HEK293 (cell line): ENCODE measurements around the gene PLEKHA1.

ENCODE experiments used
- PATZ1 ChIP-seq: fragments of 450-650 bp; formaldehyde crosslinking; IDR thresholded peaks from 2 replicates; pipeline ENCODE4 v1.5.1; 2016; ENCODE audit warnings: missing biosample characterization, missing genetic modification characterization
- REST ChIP-seq: fragments of 450-650 bp; formaldehyde crosslinking; IDR thresholded peaks from 2 replicates; pipeline ENCODE4 v1.5.1; 2016; ENCODE audit warnings: missing biosample characterization, missing genetic modification characterization
- ZEB2 ChIP-seq: fragments of 450-650 bp; formaldehyde crosslinking; IDR thresholded peaks from 2 replicates; pipeline ENCODE4 v1.5.1; 2016; ENCODE audit warnings: missing biosample characterization, missing genetic modification characterization
- ZNF24 ChIP-seq: fragments of 450-650 bp; formaldehyde crosslinking; IDR thresholded peaks from 2 replicates; pipeline ENCODE4 v1.5.1; 2016; ENCODE audit warnings: missing biosample characterization, missing genetic modification characterization
- ZNF280C ChIP-seq: fragments of 450-650 bp; formaldehyde crosslinking; IDR thresholded peaks from 2 replicates; pipeline ENCODE4 v1.5.1; 2016; ENCODE audit warnings: missing biosample characterization, missing genetic modification characterization
- ZNF777 ChIP-seq: fragments of 450-650 bp; formaldehyde crosslinking; IDR thresholded peaks from 2 replicates; pipeline ENCODE4 v1.5.1; 2017; ENCODE audit warnings: missing biosample characterization, missing genetic modification characterization, borderline replicate concordance
- TF ChIP-seq, protein P1 (sequence below): fragments of 450-650 bp; formaldehyde crosslinking; IDR thresholded peaks from 2 replicates; pipeline ENCODE4 v1.5.1; 2016; ENCODE audit warnings: missing biosample characterization, missing genetic modification characterization
- TF ChIP-seq, protein P2 (sequence below): fragments of 450-650 bp; formaldehyde crosslinking; IDR thresholded peaks from 2 replicates; pipeline ENCODE4 v1.5.1; 2016; ENCODE audit warnings: missing biosample characterization, missing genetic modification characterization
- TF ChIP-seq, protein P3 (sequence below): fragments of 450-650 bp; formaldehyde crosslinking; IDR thresholded peaks from 2 replicates; pipeline ENCODE4 v1.5.1; 2016; ENCODE audit warnings: missing biosample characterization, missing genetic modification characterization
- TF ChIP-seq, protein P4 (sequence below): fragments of 450-650 bp; formaldehyde crosslinking; IDR thresholded peaks from 2 replicates; pipeline ENCODE4 v1.5.1; 2017; ENCODE audit warnings: missing biosample characterization, missing genetic modification characterization
- TF ChIP-seq, protein P5 (sequence below): sonication (generic); formaldehyde crosslinking; IDR thresholded peaks from 2 replicates; pipeline ENCODE4 v1.8.1; 2022; ENCODE audit warnings: mild to moderate bottlenecking, moderate library complexity, missing genetic modification reagents
- TF ChIP-seq, protein P6 (sequence below): fragments of 450-650 bp; formaldehyde crosslinking; IDR thresholded peaks from 2 replicates; pipeline ENCODE4 v1.5.1; 2017; ENCODE audit warnings: missing biosample characterization, missing genetic modification characterization

GRCh38 chr10:122455376-122456079, 81.0 kb downstream of the PLEKHA1 start:
- TF ChIP-seq, protein P1, sequence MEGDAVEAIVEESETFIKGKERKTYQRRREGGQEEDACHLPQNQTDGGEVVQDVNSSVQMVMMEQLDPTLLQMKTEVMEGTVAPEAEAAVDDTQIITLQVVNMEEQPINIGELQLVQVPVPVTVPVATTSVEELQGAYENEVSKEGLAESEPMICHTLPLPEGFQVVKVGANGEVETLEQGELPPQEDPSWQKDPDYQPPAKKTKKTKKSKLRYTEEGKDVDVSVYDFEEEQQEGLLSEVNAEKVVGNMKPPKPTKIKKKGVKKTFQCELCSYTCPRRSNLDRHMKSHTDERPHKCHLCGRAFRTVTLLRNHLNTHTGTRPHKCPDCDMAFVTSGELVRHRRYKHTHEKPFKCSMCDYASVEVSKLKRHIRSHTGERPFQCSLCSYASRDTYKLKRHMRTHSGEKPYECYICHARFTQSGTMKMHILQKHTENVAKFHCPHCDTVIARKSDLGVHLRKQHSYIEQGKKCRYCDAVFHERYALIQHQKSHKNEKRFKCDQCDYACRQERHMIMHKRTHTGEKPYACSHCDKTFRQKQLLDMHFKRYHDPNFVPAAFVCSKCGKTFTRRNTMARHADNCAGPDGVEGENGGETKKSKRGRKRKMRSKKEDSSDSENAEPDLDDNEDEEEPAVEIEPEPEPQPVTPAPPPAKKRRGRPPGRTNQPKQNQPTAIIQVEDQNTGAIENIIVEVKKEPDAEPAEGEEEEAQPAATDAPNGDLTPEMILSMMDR (tag by site-specific recombination), result no peak
- TF ChIP-seq PATZ1 (no peak), REST (no peak), ZEB2 (tag by site-specific recombination) (no peak), ZNF24 (no peak), ZNF777 (tag by site-specific recombination) (no peak), ZNF280C (tag by site-specific recombination) (no peak)
- TF ChIP-seq, protein P2, sequence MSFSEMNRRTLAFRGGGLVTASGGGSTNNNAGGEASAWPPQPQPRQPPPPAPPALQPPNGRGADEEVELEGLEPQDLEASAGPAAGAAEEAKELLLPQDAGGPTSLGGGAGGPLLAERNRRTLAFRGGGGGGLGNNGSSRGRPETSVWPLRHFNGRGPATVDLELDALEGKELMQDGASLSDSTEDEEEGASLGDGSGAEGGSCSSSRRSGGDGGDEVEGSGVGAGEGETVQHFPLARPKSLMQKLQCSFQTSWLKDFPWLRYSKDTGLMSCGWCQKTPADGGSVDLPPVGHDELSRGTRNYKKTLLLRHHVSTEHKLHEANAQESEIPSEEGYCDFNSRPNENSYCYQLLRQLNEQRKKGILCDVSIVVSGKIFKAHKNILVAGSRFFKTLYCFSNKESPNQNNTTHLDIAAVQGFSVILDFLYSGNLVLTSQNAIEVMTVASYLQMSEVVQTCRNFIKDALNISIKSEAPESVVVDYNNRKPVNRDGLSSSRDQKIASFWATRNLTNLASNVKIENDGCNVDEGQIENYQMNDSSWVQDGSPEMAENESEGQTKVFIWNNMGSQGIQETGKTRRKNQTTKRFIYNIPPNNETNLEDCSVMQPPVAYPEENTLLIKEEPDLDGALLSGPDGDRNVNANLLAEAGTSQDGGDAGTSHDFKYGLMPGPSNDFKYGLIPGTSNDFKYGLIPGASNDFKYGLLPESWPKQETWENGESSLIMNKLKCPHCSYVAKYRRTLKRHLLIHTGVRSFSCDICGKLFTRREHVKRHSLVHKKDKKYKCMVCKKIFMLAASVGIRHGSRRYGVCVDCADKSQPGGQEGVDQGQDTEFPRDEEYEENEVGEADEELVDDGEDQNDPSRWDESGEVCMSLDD, result no peak
- TF ChIP-seq, protein P3, sequence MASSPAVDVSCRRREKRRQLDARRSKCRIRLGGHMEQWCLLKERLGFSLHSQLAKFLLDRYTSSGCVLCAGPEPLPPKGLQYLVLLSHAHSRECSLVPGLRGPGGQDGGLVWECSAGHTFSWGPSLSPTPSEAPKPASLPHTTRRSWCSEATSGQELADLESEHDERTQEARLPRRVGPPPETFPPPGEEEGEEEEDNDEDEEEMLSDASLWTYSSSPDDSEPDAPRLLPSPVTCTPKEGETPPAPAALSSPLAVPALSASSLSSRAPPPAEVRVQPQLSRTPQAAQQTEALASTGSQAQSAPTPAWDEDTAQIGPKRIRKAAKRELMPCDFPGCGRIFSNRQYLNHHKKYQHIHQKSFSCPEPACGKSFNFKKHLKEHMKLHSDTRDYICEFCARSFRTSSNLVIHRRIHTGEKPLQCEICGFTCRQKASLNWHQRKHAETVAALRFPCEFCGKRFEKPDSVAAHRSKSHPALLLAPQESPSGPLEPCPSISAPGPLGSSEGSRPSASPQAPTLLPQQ, result no peak
- TF ChIP-seq, protein P4, sequence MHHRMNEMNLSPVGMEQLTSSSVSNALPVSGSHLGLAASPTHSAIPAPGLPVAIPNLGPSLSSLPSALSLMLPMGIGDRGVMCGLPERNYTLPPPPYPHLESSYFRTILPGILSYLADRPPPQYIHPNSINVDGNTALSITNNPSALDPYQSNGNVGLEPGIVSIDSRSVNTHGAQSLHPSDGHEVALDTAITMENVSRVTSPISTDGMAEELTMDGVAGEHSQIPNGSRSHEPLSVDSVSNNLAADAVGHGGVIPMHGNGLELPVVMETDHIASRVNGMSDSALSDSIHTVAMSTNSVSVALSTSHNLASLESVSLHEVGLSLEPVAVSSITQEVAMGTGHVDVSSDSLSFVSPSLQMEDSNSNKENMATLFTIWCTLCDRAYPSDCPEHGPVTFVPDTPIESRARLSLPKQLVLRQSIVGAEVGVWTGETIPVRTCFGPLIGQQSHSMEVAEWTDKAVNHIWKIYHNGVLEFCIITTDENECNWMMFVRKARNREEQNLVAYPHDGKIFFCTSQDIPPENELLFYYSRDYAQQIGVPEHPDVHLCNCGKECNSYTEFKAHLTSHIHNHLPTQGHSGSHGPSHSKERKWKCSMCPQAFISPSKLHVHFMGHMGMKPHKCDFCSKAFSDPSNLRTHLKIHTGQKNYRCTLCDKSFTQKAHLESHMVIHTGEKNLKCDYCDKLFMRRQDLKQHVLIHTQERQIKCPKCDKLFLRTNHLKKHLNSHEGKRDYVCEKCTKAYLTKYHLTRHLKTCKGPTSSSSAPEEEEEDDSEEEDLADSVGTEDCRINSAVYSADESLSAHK (tag by site-specific recombination), result no peak
- TF ChIP-seq, protein P5, sequence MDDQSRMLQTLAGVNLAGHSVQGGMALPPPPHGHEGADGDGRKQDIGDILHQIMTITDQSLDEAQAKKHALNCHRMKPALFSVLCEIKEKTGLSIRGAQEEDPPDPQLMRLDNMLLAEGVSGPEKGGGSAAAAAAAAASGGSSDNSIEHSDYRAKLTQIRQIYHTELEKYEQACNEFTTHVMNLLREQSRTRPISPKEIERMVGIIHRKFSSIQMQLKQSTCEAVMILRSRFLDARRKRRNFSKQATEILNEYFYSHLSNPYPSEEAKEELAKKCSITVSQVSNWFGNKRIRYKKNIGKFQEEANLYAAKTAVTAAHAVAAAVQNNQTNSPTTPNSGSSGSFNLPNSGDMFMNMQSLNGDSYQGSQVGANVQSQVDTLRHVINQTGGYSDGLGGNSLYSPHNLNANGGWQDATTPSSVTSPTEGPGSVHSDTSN (CRISPR knock-in tag), result no peak
- TF ChIP-seq, protein P6, sequence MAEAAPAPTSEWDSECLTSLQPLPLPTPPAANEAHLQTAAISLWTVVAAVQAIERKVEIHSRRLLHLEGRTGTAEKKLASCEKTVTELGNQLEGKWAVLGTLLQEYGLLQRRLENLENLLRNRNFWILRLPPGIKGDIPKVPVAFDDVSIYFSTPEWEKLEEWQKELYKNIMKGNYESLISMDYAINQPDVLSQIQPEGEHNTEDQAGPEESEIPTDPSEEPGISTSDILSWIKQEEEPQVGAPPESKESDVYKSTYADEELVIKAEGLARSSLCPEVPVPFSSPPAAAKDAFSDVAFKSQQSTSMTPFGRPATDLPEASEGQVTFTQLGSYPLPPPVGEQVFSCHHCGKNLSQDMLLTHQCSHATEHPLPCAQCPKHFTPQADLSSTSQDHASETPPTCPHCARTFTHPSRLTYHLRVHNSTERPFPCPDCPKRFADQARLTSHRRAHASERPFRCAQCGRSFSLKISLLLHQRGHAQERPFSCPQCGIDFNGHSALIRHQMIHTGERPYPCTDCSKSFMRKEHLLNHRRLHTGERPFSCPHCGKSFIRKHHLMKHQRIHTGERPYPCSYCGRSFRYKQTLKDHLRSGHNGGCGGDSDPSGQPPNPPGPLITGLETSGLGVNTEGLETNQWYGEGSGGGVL (tag by site-specific recombination), result no peak
